Caco-2 (cell line): ENCODE measurements around the gene CHSY1. TPM values are rescaled to one million over a fixed set of nuclear protein-coding genes. Genes with fewer than 3 reads are reported as not detected.

Source experiments
- BruUV-seq: library from RNA; stranded (reverse); fragments of 400-500 nt; replicated peaks from 2 replicates; lab custom pipeline; 2021; lab: Mats Ljungman, UMichigan
- CTCF ChIA-PET: fragments of 300-600 bp; sonication (Branson Sonifier 250); formaldehyde crosslinking; loops from one replicate; lab custom pipeline; 2022; ENCODE audit warnings: antibody characterized with exemption; lab: Charles Lee
- POLR2A ChIA-PET: fragments of 300-600 bp; sonication (Branson Sonifier 250); formaldehyde crosslinking; loops from one replicate; lab custom pipeline; 2022; ENCODE audit warnings: antibody characterized with exemption; lab: Charles Lee
- DNase-seq, 2 experiments: peaks; one replicate each; pipeline versions ENCODE4 v3.0.0 to v3.0.0-alpha.2; 2020 to 2022
- H3K27me3 ChIP-seq: replicated peaks from 2 replicates; pipeline ENCODE4 v1.6.0; 2011; ENCODE audit warnings: low read length; ENCODE audit not compliant: control insufficient read depth, insufficient read depth
- H3K36me3 ChIP-seq: 2 replicates; pipeline ENCODE4 v1.5.1; 2011; ENCODE audit warnings: low read length; ENCODE audit not compliant: control insufficient read depth, insufficient read depth
- H3K4me1 ChIP-seq: fragments of 250-450 bp; sonication (Bioruptor Pico); 2 replicates; pipeline ENCODE4 v1.5.1; 2020; ENCODE audit warnings: mild to moderate bottlenecking
- H3K4me3 ChIP-seq: 2 replicates; pipeline ENCODE4 v1.5.1; 2011; ENCODE audit warnings: low read depth, mild to moderate bottlenecking, control low read depth, low read length
- H3K9me3 ChIP-seq: fragments of 250-450 bp; sonication (Bioruptor Pico); 2 replicates; pipeline ENCODE4 v1.5.1; 2020; ENCODE audit warnings: mild to moderate bottlenecking, moderate library complexity
- H3K27ac Mint-ChIP-seq: one replicate; pipeline ENCODE4 v1.8.0; 2022; ENCODE audit warnings: mixed read lengths; ENCODE audit not compliant: unreplicated experiment
- H3K27me3 Mint-ChIP-seq: one replicate; pipeline ENCODE4 v1.8.0; 2022; ENCODE audit warnings: mixed read lengths; ENCODE audit not compliant: insufficient read depth, unreplicated experiment
- H3K36me3 Mint-ChIP-seq: one replicate; pipeline ENCODE4 v1.8.0; 2022; ENCODE audit warnings: mild to moderate bottlenecking, mixed read lengths; ENCODE audit not compliant: insufficient read depth, unreplicated experiment
- H3K4me1 Mint-ChIP-seq: one replicate; pipeline ENCODE4 v1.8.0; 2022; ENCODE audit warnings: low read depth, mixed read lengths; ENCODE audit not compliant: unreplicated experiment
- H3K4me3 Mint-ChIP-seq: one replicate; pipeline ENCODE4 v1.8.0; 2022; ENCODE audit warnings: mild to moderate bottlenecking, moderate library complexity, mixed read lengths; ENCODE audit not compliant: unreplicated experiment
- H3K9me3 Mint-ChIP-seq: one replicate; pipeline ENCODE4 v1.8.0; 2022; ENCODE audit warnings: mixed read lengths; ENCODE audit not compliant: unreplicated experiment
- CTCF ChIP-seq, 2 experiments: fragments of 200-600 bp in 1 of 2; IDR thresholded peaks; 1 replicate in 1 of 2; 2 replicates in 1 of 2; pipeline versions ENCODE4 v1.5.1 to v1.8.0; 2011 to 2022; ENCODE audit warnings: antibody characterized with exemption in 1 of 2, control low read depth in 1 of 2, inconsistent platforms in 1 of 2, low read depth in 1 of 2, low read length in 1 of 2, mild to moderate bottlenecking in 1 of 2, moderate library complexity in 1 of 2; ENCODE audit not compliant: insufficient read depth in 1 of 2, severe bottlenecking in 1 of 2, unreplicated experiment in 1 of 2
- intact Hi-C: fragments of 100-400 bp; cut with micrococcal nuclease; formaldehyde crosslinking; loops from one replicate; pipeline ENCODE4 v1.10.0; 2022; ENCODE audit not compliant: unreplicated experiment
- total RNA-seq: library from RNA; stranded (reverse); gene quantifications from 2 replicates; pipeline ENCODE4 v1.2.3, GENCODE V29; 2022

CHSY1 gene
- total RNA-seq, 1 experiment from 2014 or later = 18.7 TPM

GRCh38 chr15:101189409-101190091, 62.3 kb downstream of the CHSY1 start:
- TF ChIP-seq CTCF (IDR thresholded peaks at IDR 0.05; ENCODE audit: insufficient read depth in 1 of 2, low read depth in 1 of 2, low read length in 1 of 2, severe bottlenecking in 1 of 2, unreplicated experiment in 1 of 2) = no peak
- POLR2A ChIA-PET = no interaction called here

GRCh38 chr15:101188637-101189408, 63.0 kb downstream of the CHSY1 start:
- Mint-ChIP-seq H3K36me3 (peaks cover 5% of the 10 kb centered on the region), H3K27ac (no peak overlapping the region), H3K4me3 (no peak overlapping the region), H3K9me3 (no peaks in the 10 kb centered on the region), H3K4me1 (peaks cover 7% of the 10 kb centered on the region), H3K27me3 (no peaks in the 10 kb centered on the region)
- CTCF ChIA-PET = no interaction called here
- no TSS peak for BruUV-seq
- DNase-seq = no peak
- Histone ChIP-seq H3K27me3 (no peaks in the 10 kb centered on the region), H3K4me1 (no peaks in the 10 kb centered on the region), H3K9me3 (no peaks in the 10 kb centered on the region), H3K4me3 (no peak overlapping the region), H3K36me3 (no peaks in the 10 kb centered on the region)
- intact Hi-C loops = no loop called here
- POLR2A ChIA-PET = no interaction called here
- no peak for TF ChIP-seq CTCF (IDR thresholded peaks at IDR 0.05; ENCODE audit: insufficient read depth in 1 of 2, low read depth in 1 of 2, low read length in 1 of 2, severe bottlenecking in 1 of 2, unreplicated experiment in 1 of 2)

More at GRCh38 chr15:101189409-101190091, 62.3 kb downstream of the CHSY1 start:
- H3K36me3 ChIP-seq = no peaks in the 10 kb centered on the region
- Mint-ChIP-seq H3K9me3 (no peaks in the 10 kb centered on the region), H3K4me1 (peaks cover 7% of the 10 kb centered on the region), H3K4me3 (no peak overlapping the region), H3K27ac (no peak overlapping the region), H3K36me3 (peaks cover 5% of the 10 kb centered on the region), H3K27me3 (no peaks in the 10 kb centered on the region)
- DNase-seq = no peak
- no peaks in the 10 kb centered on the region for H3K27me3 ChIP-seq
- no TSS peak for BruUV-seq
- intact Hi-C loops = no loop called here
- CTCF ChIA-PET = no interaction called here
- H3K4me1 ChIP-seq = no peaks in the 10 kb centered on the region
- no peak overlapping the region for H3K4me3 ChIP-seq
- H3K9me3 ChIP-seq = no peaks in the 10 kb centered on the region

GRCh38 chr15:101187820-101188636, 63.8 kb downstream of the CHSY1 start:
- ChIA-PET POLR2A (no interaction called here), CTCF (no interaction called here)
- no peaks in the 10 kb centered on the region for H3K9me3 ChIP-seq
- H3K9me3 Mint-ChIP-seq = no peaks in the 10 kb centered on the region
- H3K27me3 ChIP-seq = no peaks in the 10 kb centered on the region
- H3K4me3 ChIP-seq = no peak overlapping the region
- no peak for DNase-seq
- no peak overlapping the region for H3K4me3 Mint-ChIP-seq
- no peak for TF ChIP-seq CTCF (IDR thresholded peaks at IDR 0.05; ENCODE audit: insufficient read depth in 1 of 2, low read depth in 1 of 2, low read length in 1 of 2, severe bottlenecking in 1 of 2, unreplicated experiment in 1 of 2)
- H3K36me3 ChIP-seq = no peaks in the 10 kb centered on the region
- H3K36me3 Mint-ChIP-seq = peaks cover 7% of the 10 kb centered on the region
- no TSS peak for BruUV-seq
- no peaks in the 10 kb centered on the region for H3K4me1 ChIP-seq
- no peak overlapping the region for H3K27ac Mint-ChIP-seq
- H3K27me3 Mint-ChIP-seq = no peaks in the 10 kb centered on the region
- peaks cover 7% of the 10 kb centered on the region for H3K4me1 Mint-ChIP-seq
- intact Hi-C loops = no loop called here
